GM18909 (cell line): Measurements from ENCODE around the gene SLC22A2.
"Not testable (repeated sequence)": the region's sequence is repeated elsewhere in the genome, so short reads cannot be mapped to it uniquely, and the experiment has no call there.

ENCODE experiments used
- ATAC-seq: cut with Tn5 transposase; IDR thresholded peaks from one replicate; pipeline ENCODE4 v1.9.1; 2021; ENCODE audit warnings: mild to moderate bottlenecking; ENCODE audit not compliant: unreplicated experiment, poor library complexity

SLC22A2 gene

GRCh38 chr6:160253292-160253691 is 5.3 kb downstream of the SLC22A2 start:
- no peak for ATAC-seq

DNA sequence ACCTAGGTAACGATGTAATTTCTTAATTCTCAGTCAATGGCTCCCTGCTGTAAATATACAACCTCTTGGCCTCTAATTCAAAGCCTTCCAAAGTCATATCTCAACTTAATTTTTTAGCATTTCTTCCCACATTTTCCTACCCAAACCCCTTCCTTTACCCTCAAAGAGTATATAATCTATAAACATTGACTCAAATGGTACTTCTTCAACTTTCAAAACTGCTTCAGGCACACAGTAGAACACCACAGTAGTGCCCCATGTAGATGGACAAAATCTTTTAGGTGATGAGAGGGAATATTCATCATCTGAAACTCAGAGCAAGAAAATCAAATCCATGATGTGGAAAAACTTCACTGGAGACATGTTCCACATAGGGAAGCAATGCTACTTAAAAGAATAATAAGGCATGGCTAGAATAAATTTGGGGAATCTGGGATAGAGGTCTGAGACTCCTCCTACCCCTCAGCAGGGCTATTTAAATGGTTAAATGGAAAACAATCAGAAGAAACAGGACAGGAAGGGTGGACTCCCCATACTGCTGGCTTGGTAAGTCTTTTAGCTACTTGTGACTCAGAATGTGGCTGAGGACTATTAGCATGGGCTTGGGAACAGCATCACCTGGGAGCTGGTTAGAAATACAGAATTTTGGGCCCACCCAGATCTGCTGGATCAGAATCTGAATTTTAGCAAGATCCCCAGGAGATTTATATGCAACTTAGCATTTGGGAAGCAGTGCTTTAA is 6.4 kb downstream of the SLC22A2 start:
- no peak for ATAC-seq

DNA sequence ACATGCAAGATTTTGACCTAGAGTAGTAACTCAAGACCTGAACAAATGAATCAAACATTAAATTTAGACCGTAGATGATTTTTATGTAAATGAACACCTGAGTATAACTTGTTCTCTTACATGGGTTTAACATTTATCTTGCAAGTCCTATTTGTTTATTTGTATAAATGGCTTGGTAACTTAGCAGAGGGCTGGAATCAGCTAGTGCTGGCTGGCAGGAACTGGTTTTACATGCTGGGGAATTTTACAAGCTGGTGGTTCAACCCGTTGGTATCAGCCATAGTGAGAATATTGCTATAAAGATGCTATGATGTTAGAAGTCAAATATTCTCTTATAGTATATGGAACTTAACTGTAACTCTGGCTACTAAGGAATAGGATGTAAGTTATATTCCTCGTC is 8.9 kb downstream of the SLC22A2 start:
- no peak for ATAC-seq

- no peak for ATAC-seq
These were observed 10.1 kb downstream of the SLC22A2 start for GRCh38 chr6:160248538-160248937.

- ATAC-seq, result no peak
These were observed 11.2 kb downstream of the SLC22A2 start for GRCh38 chr6:160247457-160247883.

DNA sequence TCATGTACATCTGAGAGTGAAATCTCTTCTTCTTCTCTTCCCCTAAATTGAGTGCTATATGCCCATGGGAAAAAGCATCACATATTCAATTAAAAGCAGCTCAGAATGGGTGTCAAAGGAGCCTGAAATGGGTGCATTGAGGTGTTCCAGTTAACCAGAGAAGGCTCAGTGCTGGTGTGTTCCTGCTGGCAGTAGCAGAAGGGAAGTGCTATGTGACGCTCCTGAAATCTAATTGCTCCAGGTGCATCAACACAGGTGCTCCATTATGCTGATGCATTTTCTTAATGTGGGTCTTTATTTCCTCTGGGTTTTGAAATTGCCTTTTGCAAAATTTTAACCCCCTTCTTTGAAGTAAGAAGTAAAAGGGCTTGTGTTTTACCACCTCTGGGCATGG is 17.9 kb downstream of the SLC22A2 start:
- no peak for ATAC-seq

DNA sequence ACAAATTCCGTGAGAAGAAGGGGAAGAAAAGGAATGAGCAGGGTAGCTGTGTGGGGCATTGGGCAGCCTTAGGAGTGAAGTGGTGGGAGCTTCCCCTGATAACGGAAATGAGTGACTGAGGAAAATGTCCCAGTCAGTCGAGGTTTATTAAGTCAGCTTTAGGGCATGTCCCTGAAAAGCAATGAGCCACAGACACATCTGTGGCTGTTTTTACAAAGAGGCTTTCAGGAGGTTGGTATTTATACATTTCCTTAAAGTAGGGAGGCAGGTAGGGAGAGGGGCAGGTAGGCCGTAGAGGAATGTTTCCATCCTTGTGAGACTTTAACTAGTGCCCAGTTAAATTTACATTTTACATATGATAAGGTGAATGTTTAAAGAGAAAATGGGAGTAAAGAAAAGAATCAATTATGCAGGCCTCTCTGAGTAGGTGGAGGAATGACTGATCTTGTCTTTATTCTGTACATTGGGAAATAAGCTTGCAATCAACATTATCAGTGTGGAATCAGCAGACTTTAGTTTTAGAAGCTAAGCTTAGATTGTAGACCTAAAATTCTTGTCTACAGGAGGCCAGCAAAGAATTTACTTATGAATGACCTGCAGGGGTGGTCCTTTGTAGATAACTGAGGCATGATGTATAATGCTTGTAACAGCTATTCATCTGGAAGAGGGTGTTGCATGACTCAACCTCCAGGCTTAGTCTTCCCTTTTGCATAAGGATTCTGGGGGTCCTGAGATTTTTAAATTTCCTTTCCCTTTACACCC is 18.5 kb downstream of the SLC22A2 start:
- ATAC-seq, result no peak

DNA sequence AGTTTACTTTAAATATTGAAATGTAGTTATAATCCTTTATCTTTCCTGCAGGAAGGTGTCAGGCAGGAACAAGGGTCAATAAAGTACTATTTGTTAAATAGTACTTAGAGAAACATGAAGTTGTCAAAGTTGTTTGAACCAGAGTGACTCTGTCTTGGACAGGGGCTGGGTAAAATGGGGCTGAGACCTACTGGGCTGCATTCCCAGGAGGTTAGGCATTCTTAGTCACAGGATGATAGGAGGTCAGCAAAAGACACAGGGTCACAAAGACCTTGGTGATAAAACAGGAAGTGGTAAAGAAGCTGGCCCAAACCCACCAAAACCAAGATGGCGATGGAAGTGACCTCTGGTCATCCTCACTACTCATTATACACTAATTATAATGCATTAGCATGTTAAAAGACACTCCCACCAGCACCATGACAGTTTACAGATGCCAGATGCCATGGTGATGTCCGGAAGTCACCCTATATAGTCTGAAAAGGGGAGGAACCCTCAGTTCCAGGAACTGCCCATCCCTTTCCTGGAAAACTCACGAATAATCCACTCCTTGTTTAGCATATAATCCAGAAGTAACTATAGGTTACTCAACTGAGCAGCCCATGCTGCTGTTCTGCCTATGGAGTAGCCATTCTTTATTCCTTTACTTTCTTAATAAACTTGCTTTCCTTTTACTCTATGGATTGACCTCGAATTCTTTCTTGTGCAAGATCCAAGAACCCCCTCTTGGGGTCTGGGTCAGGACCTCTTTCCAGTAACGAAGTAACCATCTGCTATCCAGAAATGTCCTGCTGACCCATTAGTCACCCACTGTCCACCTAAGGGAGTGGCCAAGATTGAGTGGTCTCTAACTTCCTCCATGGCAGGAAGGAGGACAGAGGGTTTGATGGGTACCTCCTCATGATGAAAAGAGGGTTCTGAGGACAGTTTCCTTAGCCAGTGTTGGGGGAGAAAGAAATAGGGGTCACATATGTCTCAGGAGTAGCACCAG is 19.6 kb downstream of the SLC22A2 start:
- ATAC-seq, result no peak

DNA sequence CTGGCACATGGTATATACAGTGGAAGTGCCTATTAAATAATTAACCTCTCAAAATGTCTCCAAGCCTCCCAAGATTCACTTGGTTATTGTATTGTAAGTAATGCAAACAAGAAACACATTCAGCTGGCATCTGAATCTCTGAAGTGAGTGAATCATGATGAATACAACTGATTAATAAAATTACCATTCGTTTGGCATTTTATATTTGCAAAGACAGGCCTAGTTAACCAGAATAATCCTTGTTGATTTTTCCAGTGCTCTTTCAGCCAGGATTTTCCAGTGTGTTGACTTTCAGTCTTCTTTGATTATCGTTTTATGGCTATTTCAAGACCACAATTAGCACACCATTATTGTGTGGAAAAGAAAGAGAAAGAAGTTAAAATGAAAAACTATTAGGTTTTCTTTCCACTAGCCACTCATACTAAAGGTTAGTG is 20.3 kb downstream of the SLC22A2 start:
- no peak for ATAC-seq

DNA sequence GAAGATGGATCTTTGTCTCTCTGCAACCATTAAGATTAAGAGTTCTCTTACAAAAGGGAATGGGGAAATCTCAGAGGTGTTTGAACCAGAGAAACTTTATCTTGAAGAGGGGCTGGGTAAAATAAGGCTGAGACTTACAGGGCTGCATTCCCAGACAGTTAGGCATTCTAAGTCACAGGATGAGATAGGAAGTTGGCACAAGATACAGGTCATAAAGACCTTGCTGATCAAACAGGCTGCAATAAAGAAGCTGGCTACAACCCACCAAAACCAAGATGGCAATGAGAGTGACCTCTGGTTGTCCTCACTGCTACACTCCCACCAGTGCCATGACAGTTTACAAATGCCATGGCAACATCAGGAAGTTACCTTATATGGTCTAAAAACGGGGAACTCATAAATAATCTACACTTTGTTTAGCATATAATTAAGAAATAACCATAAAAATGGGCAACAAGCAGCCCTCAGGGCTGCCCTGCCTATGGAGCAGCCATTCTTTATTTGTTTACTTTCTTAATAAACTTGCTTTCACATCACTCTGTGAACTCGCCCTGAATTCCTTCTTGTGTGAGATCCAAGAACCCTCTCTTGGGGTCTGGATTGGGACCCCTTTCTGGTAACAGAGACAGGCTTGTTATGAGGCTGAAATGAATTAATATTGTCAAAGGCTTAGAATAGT is 20.9 kb downstream of the SLC22A2 start:
- ATAC-seq, result not testable (repeated sequence)

DNA sequence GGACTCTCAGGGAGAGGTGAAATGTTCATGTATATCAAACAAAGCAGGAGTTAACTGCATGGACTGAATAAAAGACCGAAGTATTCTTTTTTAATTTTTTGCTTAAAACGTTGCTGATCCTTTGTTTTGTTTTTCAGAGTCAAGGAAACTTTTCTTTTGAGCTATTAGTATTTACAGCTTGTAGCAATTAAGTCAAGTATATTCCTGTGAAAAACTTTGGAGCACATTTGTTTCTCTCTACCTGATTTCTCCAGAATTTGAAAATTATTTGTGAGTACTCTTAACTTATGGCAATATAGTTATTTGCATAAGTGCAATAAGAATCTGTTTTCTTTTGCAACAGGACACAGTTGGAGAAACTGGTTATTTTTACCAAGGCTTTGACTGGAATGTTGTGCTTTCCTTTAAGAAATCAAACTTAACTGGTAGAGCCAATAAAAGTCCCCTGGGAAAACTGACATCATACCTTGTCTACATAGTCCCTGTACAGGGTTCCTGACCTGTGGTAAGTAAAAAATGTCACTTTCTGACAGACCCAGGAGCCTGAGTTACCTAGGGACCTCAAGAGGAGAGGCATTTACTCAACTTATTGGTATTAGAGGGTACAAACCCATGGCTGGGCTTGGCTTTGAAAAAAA is 22.3 kb downstream of the SLC22A2 start:
- not testable (repeated sequence) for ATAC-seq

GRCh38 chr6:160233950-160234640 is 24.5 kb downstream of the SLC22A2 start:
- not testable (repeated sequence) for ATAC-seq

GRCh38 chr6:160227769-160228161 is 30.9 kb downstream of the SLC22A2 start:
- ATAC-seq, result no peak

DNA sequence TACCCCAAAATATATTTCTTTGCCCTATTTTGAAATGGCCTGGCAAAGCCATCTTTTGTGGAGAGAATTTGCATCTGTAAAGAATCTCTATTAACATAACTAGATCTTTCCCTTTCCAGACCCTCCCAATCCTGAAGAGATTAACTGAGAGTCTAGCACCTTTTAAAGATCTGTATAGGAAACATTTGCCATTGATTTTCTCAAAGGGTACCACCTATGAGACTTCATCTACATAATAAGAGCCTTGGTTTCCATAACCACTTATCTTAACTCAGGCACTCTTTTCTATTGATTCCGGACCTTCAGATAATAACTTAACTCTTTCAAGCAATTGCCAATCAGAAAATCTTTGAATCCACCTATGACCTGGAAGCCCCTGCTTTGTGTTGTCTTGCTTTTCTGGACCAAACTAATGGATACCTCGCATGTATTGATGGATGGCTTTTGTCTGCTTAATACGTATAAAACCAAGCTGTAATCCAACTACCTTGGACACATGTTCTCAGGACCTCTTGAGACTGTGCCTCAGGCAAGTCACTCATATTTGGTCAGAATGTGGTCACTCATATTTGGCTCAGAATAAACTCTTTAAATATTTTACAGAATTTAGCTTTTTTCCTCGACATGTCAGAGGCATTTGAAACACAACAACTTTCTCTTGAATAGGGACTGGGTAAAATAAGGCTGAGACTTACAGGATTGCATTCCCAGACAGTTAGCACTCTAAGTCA is 31.4 kb downstream of the SLC22A2 start:
- ATAC-seq, result no peak

GRCh38 chr6:160226118-160226591 is 32.5 kb downstream of the SLC22A2 start:
- ATAC-seq, result no peak

DNA sequence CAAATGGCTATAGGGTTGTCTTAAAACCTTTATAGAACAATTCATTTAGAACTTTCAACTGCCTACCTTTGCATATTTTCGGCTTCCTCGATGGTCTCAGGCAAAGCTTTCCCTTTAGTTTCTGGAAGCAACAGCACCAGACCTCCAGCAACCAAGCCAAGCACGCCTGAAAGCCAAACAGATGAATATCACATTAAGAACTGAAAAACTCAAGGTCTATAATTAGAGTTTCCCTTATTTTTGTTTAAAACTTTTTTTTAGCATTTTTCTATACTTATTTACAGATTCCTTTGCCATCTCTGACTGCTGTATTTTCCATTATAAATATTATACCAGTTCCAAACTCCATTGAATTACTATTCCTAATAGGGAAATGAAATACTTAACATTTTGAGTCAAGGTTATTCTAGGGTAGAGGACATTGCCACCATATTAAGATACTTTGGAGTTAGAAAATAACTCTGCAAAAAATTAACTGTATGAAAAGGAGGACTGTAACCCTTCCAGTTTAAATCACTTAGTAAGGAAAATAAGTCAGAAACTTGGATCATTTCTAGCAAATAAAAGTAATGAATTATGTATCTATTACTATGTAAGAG is 33.9 kb downstream of the SLC22A2 start:
- ATAC-seq, result no peak

GRCh38 chr6:160222491-160222890 is 36.1 kb downstream of the SLC22A2 start:
- no peak for ATAC-seq

DNA sequence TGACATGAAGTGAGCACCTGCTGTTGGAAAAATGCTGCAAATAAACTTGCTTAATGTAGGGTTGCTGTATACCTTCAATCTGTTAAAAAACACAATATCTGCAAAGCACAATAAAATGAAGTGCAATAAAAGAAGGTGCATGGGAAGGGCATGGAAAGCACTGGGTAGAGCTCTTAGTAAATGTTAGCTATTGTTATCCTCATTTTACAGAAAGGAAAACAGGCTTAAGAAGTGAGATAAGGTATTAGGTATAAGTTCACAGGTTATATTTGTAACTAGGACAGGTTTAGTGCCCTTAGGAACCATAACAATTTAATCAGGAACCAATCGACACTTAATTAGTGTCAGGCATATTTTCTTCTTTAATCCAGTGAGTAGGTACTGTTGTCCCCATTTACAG is 36.7 kb downstream of the SLC22A2 start:
- no peak for ATAC-seq
